Chondrocyte (in vitro differentiated cells): Measurements from ENCODE around the gene GCLM. TPM values are rescaled to one million over a fixed set of nuclear protein-coding genes. Genes with fewer than 3 reads are reported as not detected.

ENCODE experiments used
- DNase-seq: peaks from one replicate; pipeline ENCODE4 v3.0.0; 2021; ENCODE audit warnings: mixed read lengths, low spot score
- H3K27ac Mint-ChIP-seq: one replicate; pipeline ENCODE4 v1.8.0; 2021; ENCODE audit warnings: mild to moderate bottlenecking, moderate library complexity, mixed read lengths; ENCODE audit not compliant: unreplicated experiment
- H3K27me3 Mint-ChIP-seq: 2 replicates; pipeline ENCODE4 v1.8.0; 2021; ENCODE audit warnings: low read depth, mixed read lengths
- H3K36me3 Mint-ChIP-seq: 2 replicates; pipeline ENCODE4 v1.8.0; 2021; ENCODE audit warnings: low read depth, mixed read lengths
- H3K4me1 Mint-ChIP-seq: 2 replicates; pipeline ENCODE4 v1.8.0; 2021; ENCODE audit warnings: low read depth, mild to moderate bottlenecking, mixed read lengths
- H3K4me3 Mint-ChIP-seq: one replicate; pipeline ENCODE4 v1.8.0; 2021; ENCODE audit warnings: mild to moderate bottlenecking, moderate library complexity, mixed read lengths; ENCODE audit not compliant: unreplicated experiment
- H3K9me3 Mint-ChIP-seq: 2 replicates; pipeline ENCODE4 v1.8.0; 2021; ENCODE audit warnings: low read depth, mixed read lengths
- total RNA-seq: library from RNA; stranded (reverse); gene quantifications from 3 replicates; pipeline ENCODE4 v1.2.1, GENCODE V29; 2021
- TF ChIP-seq, protein P1 (sequence below): fragments of 200-600 bp; sonication (generic); IDR thresholded peaks from 2 replicates; pipeline ENCODE4 v1.5.0; 2021; ENCODE audit warnings: antibody characterized with exemption, mild to moderate bottlenecking, moderate library complexity

Gene GCLM
- total RNA-seq, 1 donor from 2014 or later, result 13.6 TPM

DNA sequence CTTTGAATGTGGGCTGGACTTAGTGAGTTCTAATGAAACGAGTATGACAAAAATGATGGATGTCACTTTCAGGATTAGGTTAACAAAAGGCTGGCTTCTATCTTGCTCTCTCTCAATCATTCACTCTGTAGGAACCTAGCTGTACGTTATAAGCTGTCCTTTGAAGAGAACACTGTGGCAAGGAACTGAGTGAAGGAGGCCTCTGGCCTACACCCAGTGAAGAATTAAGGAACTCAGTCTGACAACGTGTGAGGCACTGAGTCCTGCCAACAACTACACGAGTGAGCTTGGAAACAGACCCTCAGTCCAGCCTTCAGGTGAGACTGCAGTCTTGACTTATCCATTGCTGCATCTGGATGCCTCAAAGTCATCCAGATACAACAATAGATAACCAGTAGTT, 27.0 kb downstream of the GCLM start:
- peaks cover 25% of the 10 kb centered on the region for H3K4me1 Mint-ChIP-seq
- H3K9me3 Mint-ChIP-seq, result no peaks in the 10 kb centered on the region
- no peak overlapping the region for H3K27ac Mint-ChIP-seq
- no peaks in the 10 kb centered on the region for H3K27me3 Mint-ChIP-seq
- H3K4me3 Mint-ChIP-seq, result no peak overlapping the region
- TF ChIP-seq, protein P1, sequence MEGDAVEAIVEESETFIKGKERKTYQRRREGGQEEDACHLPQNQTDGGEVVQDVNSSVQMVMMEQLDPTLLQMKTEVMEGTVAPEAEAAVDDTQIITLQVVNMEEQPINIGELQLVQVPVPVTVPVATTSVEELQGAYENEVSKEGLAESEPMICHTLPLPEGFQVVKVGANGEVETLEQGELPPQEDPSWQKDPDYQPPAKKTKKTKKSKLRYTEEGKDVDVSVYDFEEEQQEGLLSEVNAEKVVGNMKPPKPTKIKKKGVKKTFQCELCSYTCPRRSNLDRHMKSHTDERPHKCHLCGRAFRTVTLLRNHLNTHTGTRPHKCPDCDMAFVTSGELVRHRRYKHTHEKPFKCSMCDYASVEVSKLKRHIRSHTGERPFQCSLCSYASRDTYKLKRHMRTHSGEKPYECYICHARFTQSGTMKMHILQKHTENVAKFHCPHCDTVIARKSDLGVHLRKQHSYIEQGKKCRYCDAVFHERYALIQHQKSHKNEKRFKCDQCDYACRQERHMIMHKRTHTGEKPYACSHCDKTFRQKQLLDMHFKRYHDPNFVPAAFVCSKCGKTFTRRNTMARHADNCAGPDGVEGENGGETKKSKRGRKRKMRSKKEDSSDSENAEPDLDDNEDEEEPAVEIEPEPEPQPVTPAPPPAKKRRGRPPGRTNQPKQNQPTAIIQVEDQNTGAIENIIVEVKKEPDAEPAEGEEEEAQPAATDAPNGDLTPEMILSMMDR, result no peak
- no peak for DNase-seq
- H3K36me3 Mint-ChIP-seq, result peaks cover 2% of the 10 kb centered on the region

DNA sequence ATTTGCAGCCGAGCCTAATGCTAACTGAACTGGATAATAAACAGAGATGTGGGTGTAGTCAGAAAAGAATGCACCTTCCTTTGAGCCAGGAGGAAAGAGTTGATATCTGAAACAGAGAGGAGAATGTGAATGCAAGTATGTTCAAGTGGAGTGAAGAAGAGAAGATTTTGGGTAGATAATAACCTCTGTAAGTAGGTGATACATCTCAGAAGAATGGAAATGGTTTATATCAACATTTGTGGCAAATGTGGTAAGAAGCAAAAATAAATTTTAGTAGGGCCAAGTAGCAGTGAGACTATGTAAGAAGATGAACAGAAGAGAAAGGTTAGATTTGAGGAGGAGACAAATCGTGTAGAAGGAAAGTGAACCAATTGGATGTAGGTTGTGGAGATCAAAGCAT, 28.5 kb downstream of the GCLM start:
- no peak for DNase-seq
- no peak overlapping the region for H3K4me3 Mint-ChIP-seq
- peaks cover 10% of the 10 kb centered on the region for H3K36me3 Mint-ChIP-seq
- H3K9me3 Mint-ChIP-seq, result no peaks in the 10 kb centered on the region
- H3K4me1 Mint-ChIP-seq, result peaks cover 37% of the 10 kb centered on the region
- no peaks in the 10 kb centered on the region for H3K27me3 Mint-ChIP-seq
- no peak overlapping the region for H3K27ac Mint-ChIP-seq
- TF ChIP-seq, protein P1, result no peak

DNA sequence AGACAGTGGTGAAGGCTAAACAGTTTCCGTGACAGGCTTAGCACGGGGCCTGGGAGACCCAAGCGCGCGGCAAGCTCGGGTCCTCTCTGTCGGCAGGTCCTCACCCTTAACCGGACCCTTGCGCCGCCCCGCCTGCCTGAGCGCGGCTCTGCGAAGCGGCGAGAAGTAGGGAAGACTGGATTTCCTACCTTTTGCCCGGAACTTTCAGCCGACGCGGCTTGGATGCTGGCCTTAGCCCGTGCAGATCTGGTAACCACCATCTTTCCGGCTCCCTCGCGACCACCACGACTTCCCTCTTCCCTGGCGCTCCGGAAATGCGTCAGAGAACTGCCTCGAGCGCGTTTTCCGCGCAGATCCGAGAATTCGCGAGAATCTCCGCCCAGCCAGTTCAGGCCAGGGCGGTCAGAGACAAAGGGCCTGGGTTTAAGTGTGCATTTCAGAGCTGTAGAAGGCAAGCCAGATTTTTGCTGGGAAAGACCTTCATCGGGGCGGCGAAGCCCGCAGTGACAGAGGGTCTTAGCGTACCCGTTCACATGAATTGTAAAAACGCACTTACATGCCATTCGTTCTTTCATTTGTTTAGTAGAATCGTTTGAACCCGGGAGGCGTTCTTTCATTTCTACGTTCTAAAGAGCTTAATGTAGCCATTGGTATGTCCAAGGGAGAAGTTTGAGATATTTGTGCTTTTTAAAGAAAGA, 30.2 kb downstream of the GCLM start, which contains the start of gene DNTTIP2:
Gene DNTTIP2, minus strand, starts transcription at position 318 of the 698 bp plus-strand sequence. Its CDS starts 58 bp downstream, at position 260.
- TF ChIP-seq, protein P1, result no peak
- Mint-ChIP-seq H3K36me3 (peaks cover 21% of the 10 kb centered on the region), H3K27ac (peak within 1 kb of the TSS; percentile 99), H3K4me1 (peaks cover 37% of the 10 kb centered on the region), H3K4me3 (peak within 1 kb of the TSS; percentile 92), H3K9me3 (no peaks in the 10 kb centered on the region), H3K27me3 (no peaks in the 10 kb centered on the region)
- peak; percentile 92 for DNase-seq

DNA sequence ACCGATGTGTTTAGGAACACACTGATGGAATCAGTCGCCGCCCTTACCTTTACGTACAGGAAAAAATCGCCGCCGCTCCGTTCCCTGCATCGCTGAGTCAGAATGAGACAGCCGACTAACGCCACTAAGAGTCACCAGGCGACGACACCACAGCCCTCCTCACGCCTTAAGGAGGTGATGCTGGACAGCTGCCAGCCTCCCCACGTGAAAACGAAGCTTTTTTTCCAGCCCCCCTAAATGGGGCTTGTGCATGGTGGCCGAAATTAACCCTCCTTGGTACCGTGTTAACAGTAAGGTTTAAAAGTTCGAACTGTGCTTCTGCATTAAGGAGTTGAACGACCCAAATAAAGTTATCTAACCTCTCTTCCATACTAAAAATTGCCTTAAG, 30.7 kb downstream of the GCLM start:
- no peaks in the 10 kb centered on the region for H3K9me3 Mint-ChIP-seq
- H3K27ac Mint-ChIP-seq, result peak overlapping the region; percentile 99
- TF ChIP-seq, protein P1, result no peak
- peaks cover 37% of the 10 kb centered on the region for H3K4me1 Mint-ChIP-seq
- no peaks in the 10 kb centered on the region for H3K27me3 Mint-ChIP-seq
- H3K36me3 Mint-ChIP-seq, result peaks cover 21% of the 10 kb centered on the region
- no peak for DNase-seq
- peak overlapping the region; percentile 92 for H3K4me3 Mint-ChIP-seq

DNA sequence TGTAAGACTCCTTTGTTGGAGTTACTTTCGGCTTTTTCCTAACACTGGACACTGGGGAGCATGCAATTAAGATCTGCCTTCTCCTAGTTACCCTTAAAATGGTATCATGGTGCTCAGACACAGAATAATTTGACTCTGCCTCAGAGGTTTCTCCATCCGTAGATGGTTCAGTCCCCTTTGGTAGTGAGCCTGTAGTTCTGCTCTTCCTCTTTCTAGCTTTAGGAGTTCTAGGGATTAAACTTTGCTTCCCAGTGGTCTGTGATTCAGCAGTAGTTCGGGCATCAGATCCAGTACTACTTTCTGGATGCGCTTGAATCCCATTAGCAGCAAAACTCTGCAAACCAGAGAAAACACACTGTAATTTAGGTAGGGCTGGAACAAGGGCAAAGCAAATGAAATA, 31.7 kb downstream of the GCLM start:
- H3K27me3 Mint-ChIP-seq, result no peaks in the 10 kb centered on the region

More for the DNA sequence above, 31.7 kb downstream of the GCLM start:
- H3K4me3 Mint-ChIP-seq, result peak overlapping the region; percentile 92
- peaks cover 35% of the 10 kb centered on the region for H3K4me1 Mint-ChIP-seq
- TF ChIP-seq, protein P1, result no peak
- no peak for DNase-seq
- peaks cover 19% of the 10 kb centered on the region for H3K36me3 Mint-ChIP-seq
- no peak overlapping the region for H3K27ac Mint-ChIP-seq
- no peaks in the 10 kb centered on the region for H3K9me3 Mint-ChIP-seq
